Stomach (tissue), 4 donors: ENCODE data around the gene G6PC1.

Experiments
- POLR2A ChIP-seq, 4 donors: fragments of 450-650 bp; IDR thresholded peaks; one replicate each; pipeline ENCODE4 v1.6.1; 2016; ENCODE audit warnings: antibody characterized with exemption in 4 of 4, control low read depth in 2 of 4, mild to moderate bottlenecking in 1 of 4, moderate library complexity in 1 of 4
- POLR2AphosphoS5 ChIP-seq, 3 donors: sonication (generic); formaldehyde crosslinking; IDR thresholded peaks; one replicate each; pipeline ENCODE4 v1.6.1; 2016; ENCODE audit warnings: antibody characterized with exemption in 3 of 3

- no peak for TF ChIP-seq POLR2A (IDR thresholded peaks at IDR 0.05)
- TF ChIP-seq POLR2AphosphoS5 (IDR thresholded peaks at IDR 0.05), result no peak
Measured at GRCh38 chr17:42920106-42920900, 19.7 kb downstream of the G6PC1 start.
